ENCODE results near the gene DSCAML1.

- TF ChIP-seq CTCF (IDR thresholded peaks at IDR 0.05) (peak in 1 of 6 experiments; percentile 6), POLR2A (IDR thresholded peaks at IDR 0.05) (no peak)
These were observed 19.2 kb upstream of the DSCAML1 start for GRCh38 chr11:117816151-117816741.
